Measurements from ENCODE around the gene CD48.

CD48 gene

DNA sequence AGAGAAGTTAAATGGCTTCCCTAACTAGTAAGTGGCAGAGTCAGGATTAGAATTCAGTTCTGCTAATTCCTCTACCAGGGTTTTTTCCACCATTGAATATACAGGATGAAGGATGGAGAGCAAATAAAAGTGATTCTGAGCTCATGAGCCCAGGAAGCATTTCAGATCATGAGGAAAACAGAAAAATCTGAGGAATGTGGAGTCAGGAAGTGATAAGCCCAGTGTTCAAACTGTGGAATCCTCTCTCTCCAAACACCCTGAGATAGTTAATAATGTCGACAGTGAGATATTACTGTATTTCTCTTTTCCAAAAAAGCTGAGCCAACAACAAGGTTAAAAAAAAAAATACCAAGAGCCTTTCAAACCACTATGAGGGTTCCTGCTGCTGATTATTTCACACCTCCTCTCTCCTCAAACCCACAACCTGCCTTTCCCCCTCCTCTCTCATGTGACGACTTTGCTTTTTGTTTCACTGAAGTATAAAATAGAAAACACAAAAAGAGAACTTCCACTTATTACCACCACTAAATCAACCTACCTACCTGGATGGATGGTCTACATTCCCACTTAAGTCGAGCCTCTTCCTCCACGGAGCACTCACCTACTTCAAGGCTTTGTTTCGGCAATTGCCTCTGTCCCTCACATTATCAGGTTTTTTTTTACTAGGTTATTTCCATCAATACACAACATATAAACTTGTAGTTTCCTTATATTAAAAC is 73.6 kb downstream of the CD48 start:
- Histone ChIP-seq H3K9ac (ENCODE audit: low read length) (peak overlapping the region; percentile 5; the same call in 1 of the 2 replicates), H3K4me3 (ENCODE audit: insufficient read depth, low read length, poor library complexity, severe bottlenecking) (no peak overlapping the region), H3K27me3 (ENCODE audit: low read length) (no peaks in the 10 kb centered on the region), H3K9me2 (replicated peaks; ENCODE audit: insufficient read depth, low read length) (no peaks in the 10 kb centered on the region), H2AFZ (ENCODE audit: low read depth, low read length, severe bottlenecking) (no peak overlapping the region), H3K9me3 (ENCODE audit: insufficient read depth, low read length) (no peaks in the 10 kb centered on the region), H3K36me3 (ENCODE audit: low read length) (0 out of 2 replicates have a peak, but pooled peaks cover 4% of the 10 kb centered on the region), H3K4me2 (ENCODE audit: low read depth, low read length, poor library complexity, severe bottlenecking) (peak overlapping the region; percentile 21), H3K27ac (ENCODE audit: low read depth, low read length) (peak overlapping the region; percentile 33), H3K79me2 (ENCODE audit: insufficient read depth, low read length) (peaks cover 42% of the 10 kb centered on the region), H4K20me1 (ENCODE audit: low read depth, low read length) (no peaks in the 10 kb centered on the region), H3F3A (ENCODE audit: insufficient read depth) (peaks cover 11% of the 10 kb centered on the region)
- TF ChIP-seq, protein P1, sequence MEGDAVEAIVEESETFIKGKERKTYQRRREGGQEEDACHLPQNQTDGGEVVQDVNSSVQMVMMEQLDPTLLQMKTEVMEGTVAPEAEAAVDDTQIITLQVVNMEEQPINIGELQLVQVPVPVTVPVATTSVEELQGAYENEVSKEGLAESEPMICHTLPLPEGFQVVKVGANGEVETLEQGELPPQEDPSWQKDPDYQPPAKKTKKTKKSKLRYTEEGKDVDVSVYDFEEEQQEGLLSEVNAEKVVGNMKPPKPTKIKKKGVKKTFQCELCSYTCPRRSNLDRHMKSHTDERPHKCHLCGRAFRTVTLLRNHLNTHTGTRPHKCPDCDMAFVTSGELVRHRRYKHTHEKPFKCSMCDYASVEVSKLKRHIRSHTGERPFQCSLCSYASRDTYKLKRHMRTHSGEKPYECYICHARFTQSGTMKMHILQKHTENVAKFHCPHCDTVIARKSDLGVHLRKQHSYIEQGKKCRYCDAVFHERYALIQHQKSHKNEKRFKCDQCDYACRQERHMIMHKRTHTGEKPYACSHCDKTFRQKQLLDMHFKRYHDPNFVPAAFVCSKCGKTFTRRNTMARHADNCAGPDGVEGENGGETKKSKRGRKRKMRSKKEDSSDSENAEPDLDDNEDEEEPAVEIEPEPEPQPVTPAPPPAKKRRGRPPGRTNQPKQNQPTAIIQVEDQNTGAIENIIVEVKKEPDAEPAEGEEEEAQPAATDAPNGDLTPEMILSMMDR (IDR thresholded peaks at IDR 0.05; ENCODE audit: insufficient read depth, low read length, poor library complexity, severe bottlenecking) = no peak
- no peak for TF ChIP-seq EZH2phosphoT487 (conservative IDR thresholded peaks at IDR 0.05; ENCODE audit: low read length)

DNA sequence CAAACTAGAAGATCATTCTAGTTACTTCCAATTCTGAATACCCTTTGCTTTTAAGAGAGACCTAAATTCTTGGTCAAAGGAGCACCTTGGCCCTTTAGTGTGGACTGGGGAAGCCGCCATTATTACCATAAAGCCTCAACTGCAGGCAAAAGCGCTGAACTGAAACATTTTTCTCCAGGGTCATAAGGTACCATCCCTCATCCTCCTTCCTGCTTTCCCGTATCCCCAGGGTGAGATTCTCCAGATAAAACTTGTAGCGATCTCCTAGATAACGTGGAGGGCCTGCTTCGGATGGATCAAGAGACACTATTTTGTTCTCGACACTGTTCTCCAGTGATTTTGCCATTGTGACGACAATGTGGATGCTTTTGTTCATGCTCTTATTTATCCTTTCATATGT is 74.6 kb downstream of the CD48 start:
- no peak for TF ChIP-seq EZH2phosphoT487 (conservative IDR thresholded peaks at IDR 0.05; ENCODE audit: low read length)
- TF ChIP-seq, protein P1 (IDR thresholded peaks at IDR 0.05; ENCODE audit: insufficient read depth, low read length, poor library complexity, severe bottlenecking) = no peak
- no peak overlapping the region for H3K4me2 ChIP-seq (ENCODE audit: low read depth, low read length, poor library complexity, severe bottlenecking)

DNA sequence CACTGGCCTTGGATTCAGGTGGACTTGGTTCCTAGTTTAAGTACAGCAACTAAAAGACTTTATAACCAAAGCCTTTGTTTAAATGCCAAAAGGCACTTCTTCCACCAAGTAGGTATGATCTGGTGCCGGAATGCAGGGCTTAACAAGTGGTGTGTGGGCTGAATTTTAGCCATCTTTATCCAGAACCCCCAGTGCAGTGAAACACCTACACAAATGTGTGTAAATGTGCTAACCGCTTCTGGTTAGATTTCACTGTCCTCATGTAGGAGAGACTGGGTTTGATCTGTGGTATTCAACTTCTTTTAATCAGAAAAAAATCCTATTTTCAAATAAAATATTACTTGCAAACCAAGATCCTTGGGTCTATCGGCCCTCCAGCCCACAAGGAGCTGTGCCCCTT is 75.1 kb downstream of the CD48 start:
- Histone ChIP-seq H3K27me3 (ENCODE audit: low read length) (no peaks in the 10 kb centered on the region), H3K9me3 (ENCODE audit: insufficient read depth, low read length) (no peaks in the 10 kb centered on the region), H3K9me2 (replicated peaks; ENCODE audit: insufficient read depth, low read length) (no peaks in the 10 kb centered on the region), H3K36me3 (ENCODE audit: low read length) (0 out of 2 replicates have a peak, but pooled peaks cover 4% of the 10 kb centered on the region), H3F3A (ENCODE audit: insufficient read depth) (peaks cover 8% of the 10 kb centered on the region), H3K4me3 (ENCODE audit: insufficient read depth, low read length, poor library complexity, severe bottlenecking) (no peak overlapping the region), H3K79me2 (ENCODE audit: insufficient read depth, low read length) (peaks cover 28% of the 10 kb centered on the region), H3K9ac (ENCODE audit: low read length) (no peak overlapping the region), H3K4me2 (ENCODE audit: low read depth, low read length, poor library complexity, severe bottlenecking) (no peak overlapping the region), H4K20me1 (ENCODE audit: low read depth, low read length) (no peaks in the 10 kb centered on the region), H3K27ac (ENCODE audit: low read depth, low read length) (no peak overlapping the region), H2AFZ (ENCODE audit: low read depth, low read length, severe bottlenecking) (no peak overlapping the region)
- TF ChIP-seq, protein P1 (IDR thresholded peaks at IDR 0.05; ENCODE audit: insufficient read depth, low read length, poor library complexity, severe bottlenecking) = no peak
- no peak for TF ChIP-seq EZH2phosphoT487 (conservative IDR thresholded peaks at IDR 0.05; ENCODE audit: low read length)

More for the DNA sequence above, 74.6 kb downstream of the CD48 start:
- no peaks in the 10 kb centered on the region for H3K27me3 ChIP-seq (ENCODE audit: low read length)
- H3K9ac ChIP-seq (ENCODE audit: low read length) = no peak overlapping the region
- peaks cover 33% of the 10 kb centered on the region for H3K79me2 ChIP-seq (ENCODE audit: insufficient read depth, low read length)
- peaks cover 8% of the 10 kb centered on the region for H3F3A ChIP-seq (ENCODE audit: insufficient read depth)
- 0 out of 2 replicates have a peak, but pooled peaks cover 4% of the 10 kb centered on the region for H3K36me3 ChIP-seq (ENCODE audit: low read length)
- no peak overlapping the region for H3K27ac ChIP-seq (ENCODE audit: low read depth, low read length)
- H3K9me3 ChIP-seq (ENCODE audit: insufficient read depth, low read length) = no peaks in the 10 kb centered on the region
- no peaks in the 10 kb centered on the region for H3K9me2 ChIP-seq (replicated peaks; ENCODE audit: insufficient read depth, low read length)
- no peak overlapping the region for H3K4me3 ChIP-seq (ENCODE audit: insufficient read depth, low read length, poor library complexity, severe bottlenecking)
- H2AFZ ChIP-seq (ENCODE audit: low read depth, low read length, severe bottlenecking) = no peak overlapping the region
- H4K20me1 ChIP-seq (ENCODE audit: low read depth, low read length) = no peaks in the 10 kb centered on the region
